ENCODE data around the gene CABYR.

Gene CABYR

DNA sequence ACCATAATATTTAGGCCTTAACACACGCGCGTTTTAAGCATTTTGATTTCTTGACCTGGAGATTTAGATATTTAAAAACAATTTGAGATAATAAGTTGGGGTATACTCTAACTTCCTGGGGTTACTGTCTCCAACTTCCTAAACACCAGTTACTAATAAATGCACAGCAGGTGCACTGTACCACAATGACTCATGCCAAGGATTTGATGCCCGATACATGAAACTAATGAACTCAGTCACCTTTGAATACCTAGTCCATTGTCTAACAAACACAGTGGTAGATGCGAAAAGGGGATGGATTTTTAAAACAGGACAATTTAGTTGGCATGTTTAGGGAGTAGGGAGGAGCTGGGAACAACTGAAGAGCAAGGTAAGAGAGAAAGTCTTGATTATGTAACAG is 21.2 kb downstream of the CABYR start:
- no peak for DNase-seq
- TF ChIP-seq EZH2phosphoT487 (IDR thresholded peaks at IDR 0.05; ENCODE audit: low read length) (no peak), EZH2 (optimal IDR thresholded peaks at IDR 0.05; ENCODE audit: low read depth, low read length) (no peak)
- TF ChIP-seq, protein P1, sequence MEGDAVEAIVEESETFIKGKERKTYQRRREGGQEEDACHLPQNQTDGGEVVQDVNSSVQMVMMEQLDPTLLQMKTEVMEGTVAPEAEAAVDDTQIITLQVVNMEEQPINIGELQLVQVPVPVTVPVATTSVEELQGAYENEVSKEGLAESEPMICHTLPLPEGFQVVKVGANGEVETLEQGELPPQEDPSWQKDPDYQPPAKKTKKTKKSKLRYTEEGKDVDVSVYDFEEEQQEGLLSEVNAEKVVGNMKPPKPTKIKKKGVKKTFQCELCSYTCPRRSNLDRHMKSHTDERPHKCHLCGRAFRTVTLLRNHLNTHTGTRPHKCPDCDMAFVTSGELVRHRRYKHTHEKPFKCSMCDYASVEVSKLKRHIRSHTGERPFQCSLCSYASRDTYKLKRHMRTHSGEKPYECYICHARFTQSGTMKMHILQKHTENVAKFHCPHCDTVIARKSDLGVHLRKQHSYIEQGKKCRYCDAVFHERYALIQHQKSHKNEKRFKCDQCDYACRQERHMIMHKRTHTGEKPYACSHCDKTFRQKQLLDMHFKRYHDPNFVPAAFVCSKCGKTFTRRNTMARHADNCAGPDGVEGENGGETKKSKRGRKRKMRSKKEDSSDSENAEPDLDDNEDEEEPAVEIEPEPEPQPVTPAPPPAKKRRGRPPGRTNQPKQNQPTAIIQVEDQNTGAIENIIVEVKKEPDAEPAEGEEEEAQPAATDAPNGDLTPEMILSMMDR (IDR thresholded peaks at IDR 0.05; ENCODE audit: low read length) = no peak

DNA sequence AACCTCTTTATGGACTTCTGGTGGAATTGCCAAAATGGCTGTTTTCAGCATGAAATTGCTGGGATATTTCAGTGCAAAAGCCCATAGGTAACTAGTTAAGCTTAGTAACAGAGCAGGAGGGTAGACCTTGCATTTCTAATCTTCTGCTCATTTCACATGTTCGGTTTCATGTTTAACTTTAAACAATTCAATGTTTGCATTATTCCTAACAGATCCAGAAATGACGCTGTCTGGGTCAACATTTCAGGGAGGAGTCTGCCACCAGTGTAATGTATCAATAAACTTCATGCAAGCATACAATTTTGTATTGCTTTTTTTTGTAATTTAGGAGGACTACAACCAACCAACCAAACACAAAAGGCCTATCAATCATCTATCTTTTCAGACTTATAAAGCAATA is 22.4 kb downstream of the CABYR start:
- Histone ChIP-seq H3K27me3 (replicated peaks; ENCODE audit: insufficient read depth, low read length) (no peaks in the 10 kb centered on the region), H3K9ac (ENCODE audit: low read length) (no peak overlapping the region), H3K36me3 (replicated peaks; ENCODE audit: insufficient read depth, low read length) (no peaks in the 10 kb centered on the region), H3K79me2 (ENCODE audit: low read length) (no peaks in the 10 kb centered on the region), H3K4me2 (ENCODE audit: low read depth, low read length) (no peak overlapping the region), H3K4me1 (ENCODE audit: low read length) (no peaks in the 10 kb centered on the region), H3K9me2 (replicated peaks; ENCODE audit: insufficient read depth, low read length) (no peaks in the 10 kb centered on the region), H3K9me3 (replicated peaks; ENCODE audit: insufficient read depth, low read length) (no peaks in the 10 kb centered on the region), H3K4me3 (ENCODE audit: low read length) (no peak overlapping the region), H3F3A (ENCODE audit: insufficient read depth, low read length) (no peaks in the 10 kb centered on the region), H4K20me1 (ENCODE audit: insufficient read depth, low read length) (no peaks in the 10 kb centered on the region), H2AFZ (ENCODE audit: low read length) (no peak overlapping the region), H3K27ac (ENCODE audit: low read length) (no peak overlapping the region)
- no peak for DNase-seq
- TF ChIP-seq EZH2 (optimal IDR thresholded peaks at IDR 0.05; ENCODE audit: low read depth, low read length) (no peak), EZH2phosphoT487 (IDR thresholded peaks at IDR 0.05; ENCODE audit: low read length) (no peak)
- TF ChIP-seq, protein P1 (IDR thresholded peaks at IDR 0.05; ENCODE audit: low read length) = no peak

More for the DNA sequence above, 21.2 kb downstream of the CABYR start:
- Histone ChIP-seq H3K79me2 (ENCODE audit: low read length) (no peaks in the 10 kb centered on the region), H3K9me2 (replicated peaks; ENCODE audit: insufficient read depth, low read length) (no peaks in the 10 kb centered on the region), H3K27ac (ENCODE audit: low read length) (no peak overlapping the region), H3K9me3 (replicated peaks; ENCODE audit: insufficient read depth, low read length) (no peaks in the 10 kb centered on the region), H4K20me1 (ENCODE audit: insufficient read depth, low read length) (no peaks in the 10 kb centered on the region), H3K4me2 (ENCODE audit: low read depth, low read length) (no peak overlapping the region), H3K36me3 (replicated peaks; ENCODE audit: insufficient read depth, low read length) (no peaks in the 10 kb centered on the region), H3K9ac (ENCODE audit: low read length) (no peak overlapping the region), H3F3A (ENCODE audit: insufficient read depth, low read length) (no peaks in the 10 kb centered on the region), H3K4me3 (ENCODE audit: low read length) (no peak overlapping the region), H2AFZ (ENCODE audit: low read length) (no peak overlapping the region), H3K4me1 (ENCODE audit: low read length) (no peaks in the 10 kb centered on the region), H3K27me3 (replicated peaks; ENCODE audit: insufficient read depth, low read length) (no peaks in the 10 kb centered on the region)

DNA sequence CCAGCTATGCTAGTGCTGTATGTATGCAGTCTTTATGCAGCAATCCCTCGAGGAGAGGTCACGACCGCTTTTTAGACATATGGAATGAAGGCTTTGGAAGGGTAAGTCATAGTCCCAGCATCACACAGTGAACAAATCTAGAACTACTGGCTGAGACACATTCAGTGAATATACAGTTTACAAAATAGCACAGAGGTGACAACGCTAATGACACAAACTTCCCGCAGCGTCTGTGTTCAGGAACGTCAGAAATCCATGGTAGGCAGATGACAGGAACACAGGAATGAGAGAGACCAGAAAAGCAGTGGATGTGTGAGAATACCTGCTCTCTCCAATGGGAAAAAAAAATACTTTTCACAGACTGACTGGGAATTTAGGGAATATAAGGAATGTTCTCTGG is 29.6 kb downstream of the CABYR start:
- Histone ChIP-seq H3K9me2 (replicated peaks; ENCODE audit: insufficient read depth, low read length) (no peaks in the 10 kb centered on the region), H3F3A (ENCODE audit: insufficient read depth, low read length) (no peaks in the 10 kb centered on the region), H3K4me1 (ENCODE audit: low read length) (no peaks in the 10 kb centered on the region), H3K9me3 (replicated peaks; ENCODE audit: insufficient read depth, low read length) (no peaks in the 10 kb centered on the region), H3K27ac (ENCODE audit: low read length) (no peak overlapping the region), H3K79me2 (ENCODE audit: low read length) (no peaks in the 10 kb centered on the region), H3K4me3 (ENCODE audit: low read length) (no peak overlapping the region), H3K27me3 (replicated peaks; ENCODE audit: insufficient read depth, low read length) (no peaks in the 10 kb centered on the region), H4K20me1 (ENCODE audit: insufficient read depth, low read length) (no peaks in the 10 kb centered on the region), H3K4me2 (ENCODE audit: low read depth, low read length) (no peak overlapping the region), H3K9ac (ENCODE audit: low read length) (no peak overlapping the region), H3K36me3 (replicated peaks; ENCODE audit: insufficient read depth, low read length) (no peaks in the 10 kb centered on the region), H2AFZ (ENCODE audit: low read length) (no peak overlapping the region)
- TF ChIP-seq, protein P1 (IDR thresholded peaks at IDR 0.05; ENCODE audit: low read length) = no peak
- no peak for TF ChIP-seq EZH2phosphoT487 (IDR thresholded peaks at IDR 0.05; ENCODE audit: low read length)
- no peak for TF ChIP-seq EZH2 (optimal IDR thresholded peaks at IDR 0.05; ENCODE audit: low read depth, low read length)
- DNase-seq = no peak

All from MM.1S (cell line).